NT2/D1 (cell line): ENCODE measurements around the gene DEPDC1B.

Source experiments
- SUZ12 ChIP-seq: IDR thresholded peaks from 2 replicates; pipeline ENCODE4 v1.6.1; 2011; ENCODE audit not compliant: insufficient read length, insufficient read depth; ENCODE audit errors: extremely low read depth
- ZNF274 ChIP-seq: IDR thresholded peaks from 2 replicates; pipeline ENCODE4 v1.6.1; 2011; ENCODE audit warnings: mild to moderate bottlenecking, low read depth, low read length

GRCh38 chr5:60638300-60638699 lies 61.7 kb downstream of the DEPDC1B start:
- TF ChIP-seq SUZ12 = no peak
- no peak for TF ChIP-seq ZNF274
